HEK293T (cell line): ENCODE measurements around the gene PRKAR1B.

Experiments
- BHLHE40 ChIP-seq: fragments of 450-650 bp; IDR thresholded peaks from 2 replicates; pipeline ENCODE4 v1.6.1; 2016; ENCODE audit warnings: mild to moderate bottlenecking, moderate library complexity, borderline replicate concordance
- HDGF ChIP-seq: fragments of 450-650 bp; IDR thresholded peaks from 2 replicates; pipeline ENCODE4 v1.6.1; 2017; ENCODE audit warnings: antibody characterized with exemption, borderline replicate concordance
- ZNF384 ChIP-seq: fragments of 450-650 bp; IDR thresholded peaks from 2 replicates; pipeline ENCODE4 v1.6.1; 2016

GRCh38 chr7:772861-773621 is 46.0 kb upstream of the PRKAR1B start:
- TF ChIP-seq ZNF384 (no peak), HDGF (no peak), BHLHE40 (no peak)
